CD4-positive, alpha-beta T cell treated with Interleukin-6 at 100 ng/mL for 8 hours (primary cell): Measurements from ENCODE around the gene SPCS3.
"Not testable (repeated sequence)": the region's sequence is repeated elsewhere in the genome, so short reads cannot be mapped to it uniquely, and the experiment has no call there.

Source experiments
- DNase-seq: peaks from one replicate; pipeline ENCODE4 v3.0.0-alpha.2; 2020; ENCODE audit warnings: mixed read lengths, low spot score

Gene SPCS3

GRCh38 chr4:176319704-176320339 is at the start of gene SPCS3:
SPCS3 (plus strand) TSS chr4:176319966; CDS start chr4:176320077, 111 bp downstream.
- DNase-seq, result peak; percentile 94

GRCh38 chr4:176270669-176271068 is 49.1 kb upstream of the SPCS3 start:
- DNase-seq, result no peak

- DNase-seq, result no peak
Observed at GRCh38 chr4:176271749-176272148, 48.0 kb upstream of the SPCS3 start.

GRCh38 chr4:176272799-176273198 is 47.0 kb upstream of the SPCS3 start:
- no peak for DNase-seq

GRCh38 chr4:176273736-176274135 is 46.0 kb upstream of the SPCS3 start:
- DNase-seq, result no peak

GRCh38 chr4:176274441-176274840 is 45.3 kb upstream of the SPCS3 start:
- DNase-seq, result no peak

- DNase-seq, result no peak
Observed at GRCh38 chr4:176276710-176277109, 43.1 kb upstream of the SPCS3 start.

- peak; percentile 2 for DNase-seq
Observed at GRCh38 chr4:176277162-176277904, 42.4 kb upstream of the SPCS3 start.

GRCh38 chr4:176279560-176279959 is 40.2 kb upstream of the SPCS3 start:
- not testable (repeated sequence) for DNase-seq

GRCh38 chr4:176286728-176287127 is 33.0 kb upstream of the SPCS3 start:
- no peak for DNase-seq

- DNase-seq, result no peak
Observed at GRCh38 chr4:176287546-176287945, 32.2 kb upstream of the SPCS3 start.

GRCh38 chr4:176288020-176288419 is 31.7 kb upstream of the SPCS3 start:
- DNase-seq, result no peak

GRCh38 chr4:176289561-176289960 is 30.2 kb upstream of the SPCS3 start:
- no peak for DNase-seq

- DNase-seq, result no peak
Observed at GRCh38 chr4:176290520-176290919, 29.2 kb upstream of the SPCS3 start.

GRCh38 chr4:176291748-176292147 is 28.0 kb upstream of the SPCS3 start:
- no peak for DNase-seq

- DNase-seq, result no peak
Observed at GRCh38 chr4:176292920-176293319, 26.8 kb upstream of the SPCS3 start.

- DNase-seq, result no peak
Observed at GRCh38 chr4:176293660-176294059, 26.1 kb upstream of the SPCS3 start.

- DNase-seq, result not testable (repeated sequence)
Observed at GRCh38 chr4:176295907-176296306, 23.9 kb upstream of the SPCS3 start.

GRCh38 chr4:176298664-176299063 is 21.1 kb upstream of the SPCS3 start:
- DNase-seq, result no peak

GRCh38 chr4:176300036-176300435 is 19.7 kb upstream of the SPCS3 start:
- DNase-seq, result no peak

- DNase-seq, result no peak
Observed at GRCh38 chr4:176300565-176300964, 19.2 kb upstream of the SPCS3 start.

GRCh38 chr4:176302283-176303275 is 17.2 kb upstream of the SPCS3 start:
- no peak for DNase-seq
